ENCODE data around the gene XBP1.
"Not testable (repeated sequence)": the region's sequence is repeated elsewhere in the genome, so short reads cannot be mapped to it uniquely, and the experiment has no call there.

XBP1 gene

DNA sequence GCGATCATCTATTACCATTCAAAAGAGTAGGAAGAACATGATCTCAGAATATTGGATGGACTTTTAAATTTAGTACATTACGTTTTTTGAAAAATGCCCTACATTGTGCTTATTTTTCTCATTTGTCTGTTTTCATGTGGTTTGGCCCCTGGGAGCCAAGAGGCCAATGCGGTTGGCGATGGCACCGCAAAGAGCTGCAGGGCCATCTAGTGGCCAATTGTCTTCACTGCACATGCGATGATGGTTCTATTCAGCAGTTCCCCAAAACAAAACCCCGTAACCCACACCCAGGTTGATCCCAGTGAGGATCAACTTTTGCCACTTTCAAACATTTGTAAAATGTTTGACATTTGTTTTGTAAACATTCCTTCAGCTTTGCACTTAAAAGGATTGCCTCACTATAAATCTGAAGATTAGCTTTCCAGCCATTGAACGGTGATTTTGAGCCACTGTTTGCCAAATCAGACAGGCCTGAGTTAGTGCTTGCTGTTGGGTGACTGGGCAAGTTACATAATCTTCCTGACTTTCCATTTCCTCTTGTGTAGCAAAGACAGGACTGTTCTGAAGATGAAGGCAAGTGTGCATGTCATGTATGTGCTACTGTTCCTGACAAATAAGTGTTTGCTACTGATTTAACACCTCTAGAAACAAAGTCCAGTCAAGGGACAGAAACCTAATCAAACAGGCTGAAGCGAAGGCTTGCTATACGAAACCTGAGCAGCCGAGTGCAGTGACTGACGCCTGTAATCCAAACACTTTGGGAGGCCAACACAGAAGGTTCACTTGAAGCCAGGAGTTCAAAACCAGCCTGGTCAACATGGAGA is 29.2 kb upstream of the XBP1 start:
- TF ChIP-seq, protein P1, sequence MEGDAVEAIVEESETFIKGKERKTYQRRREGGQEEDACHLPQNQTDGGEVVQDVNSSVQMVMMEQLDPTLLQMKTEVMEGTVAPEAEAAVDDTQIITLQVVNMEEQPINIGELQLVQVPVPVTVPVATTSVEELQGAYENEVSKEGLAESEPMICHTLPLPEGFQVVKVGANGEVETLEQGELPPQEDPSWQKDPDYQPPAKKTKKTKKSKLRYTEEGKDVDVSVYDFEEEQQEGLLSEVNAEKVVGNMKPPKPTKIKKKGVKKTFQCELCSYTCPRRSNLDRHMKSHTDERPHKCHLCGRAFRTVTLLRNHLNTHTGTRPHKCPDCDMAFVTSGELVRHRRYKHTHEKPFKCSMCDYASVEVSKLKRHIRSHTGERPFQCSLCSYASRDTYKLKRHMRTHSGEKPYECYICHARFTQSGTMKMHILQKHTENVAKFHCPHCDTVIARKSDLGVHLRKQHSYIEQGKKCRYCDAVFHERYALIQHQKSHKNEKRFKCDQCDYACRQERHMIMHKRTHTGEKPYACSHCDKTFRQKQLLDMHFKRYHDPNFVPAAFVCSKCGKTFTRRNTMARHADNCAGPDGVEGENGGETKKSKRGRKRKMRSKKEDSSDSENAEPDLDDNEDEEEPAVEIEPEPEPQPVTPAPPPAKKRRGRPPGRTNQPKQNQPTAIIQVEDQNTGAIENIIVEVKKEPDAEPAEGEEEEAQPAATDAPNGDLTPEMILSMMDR (IDR thresholded peaks at IDR 0.05; ENCODE audit: borderline replicate concordance, control extremely low read depth, extremely low read depth, insufficient read depth, missing control alignments), result peak; percentile 94
- peak; percentile 80 for DNase-seq (ENCODE audit: low spot score)
- in situ Hi-C loops (cut with MboI; ENCODE audit: low sequenced_read_pairs, unreplicated experiment), result loop anchor here (5.0 to 25.0 kb wide), 2 partner anchors 227 to 792 kb away; no protein-coding TSS in a partner anchor

DNA sequence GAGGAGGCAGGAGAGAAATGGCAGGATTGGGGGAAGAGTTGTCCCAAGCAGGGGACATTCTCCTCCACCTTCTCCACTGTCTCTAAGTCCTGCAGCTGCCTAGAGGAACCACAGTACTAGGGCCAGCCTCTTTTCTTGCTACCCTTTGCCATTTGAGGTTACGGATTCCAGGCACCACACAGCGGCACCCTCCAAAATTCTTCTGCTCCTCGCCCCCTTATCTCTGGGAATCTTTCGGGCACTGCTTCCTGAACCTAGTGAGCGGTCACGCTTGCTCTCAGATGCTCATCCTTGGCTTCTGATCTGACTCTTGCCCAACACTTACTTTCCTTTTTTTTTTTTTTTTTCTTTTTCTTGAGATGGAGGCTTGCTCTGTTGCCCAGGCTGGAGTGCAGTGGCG is 26.6 kb upstream of the XBP1 start:
- in situ Hi-C loops (cut with MboI; ENCODE audit: low sequenced_read_pairs, unreplicated experiment), result loop anchor here (5.0 to 25.0 kb wide), 2 partner anchors 225 to 790 kb away; no protein-coding TSS in a partner anchor
- TF ChIP-seq, protein P1 (IDR thresholded peaks at IDR 0.05; ENCODE audit: borderline replicate concordance, control extremely low read depth, extremely low read depth, insufficient read depth, missing control alignments), result no peak
- DNase-seq (ENCODE audit: low spot score), result no peak

DNA sequence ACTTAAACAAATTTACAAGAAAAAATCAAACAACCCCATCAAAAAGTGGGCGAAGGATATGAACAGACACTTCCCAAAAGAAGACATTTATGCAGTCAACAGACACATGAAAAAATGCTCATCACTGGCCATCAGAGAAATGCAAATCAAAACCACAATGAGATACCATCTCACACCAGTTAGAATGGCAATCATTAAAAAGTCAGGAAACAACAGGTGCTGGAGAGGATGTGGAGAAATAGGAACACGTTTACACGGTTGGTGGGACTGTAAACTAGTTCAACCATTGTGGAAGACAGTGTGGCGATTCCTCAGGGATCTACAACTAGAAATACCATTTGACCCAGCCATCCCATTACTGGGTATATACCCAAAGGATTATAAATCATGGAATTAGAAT is 26.1 kb upstream of the XBP1 start:
- in situ Hi-C loops (cut with MboI; ENCODE audit: low sequenced_read_pairs, unreplicated experiment), result loop anchor here (5.0 to 25.0 kb wide), 2 partner anchors 224 to 789 kb away; no protein-coding TSS in a partner anchor
- not testable (repeated sequence) for DNase-seq (ENCODE audit: low spot score)

DNA sequence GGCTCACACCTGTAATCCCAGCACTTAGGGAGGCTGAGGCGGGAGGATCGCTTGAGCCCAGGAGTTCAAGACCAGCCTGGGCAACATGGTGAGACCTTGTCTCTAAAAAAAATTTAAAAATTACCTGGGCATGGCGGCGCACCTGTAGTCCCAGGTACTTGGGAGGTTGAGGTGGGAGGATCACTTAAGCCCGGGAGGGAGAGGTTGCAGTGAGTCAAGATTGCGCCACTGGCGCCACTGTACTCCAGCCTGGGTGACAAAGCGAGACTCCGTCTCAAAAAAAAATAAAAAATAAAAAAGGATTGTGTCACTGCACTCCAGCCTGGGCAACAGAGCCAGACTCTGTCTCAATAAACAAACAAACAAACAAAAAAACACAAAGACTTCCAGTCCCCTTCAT is 24.1 kb upstream of the XBP1 start:
- in situ Hi-C loops (cut with MboI; ENCODE audit: low sequenced_read_pairs, unreplicated experiment), result loop anchor here (25.0 kb wide), 1 partner anchor 937 kb away; no protein-coding TSS in a partner anchor
- not testable (repeated sequence) for DNase-seq (ENCODE audit: low spot score)

DNA sequence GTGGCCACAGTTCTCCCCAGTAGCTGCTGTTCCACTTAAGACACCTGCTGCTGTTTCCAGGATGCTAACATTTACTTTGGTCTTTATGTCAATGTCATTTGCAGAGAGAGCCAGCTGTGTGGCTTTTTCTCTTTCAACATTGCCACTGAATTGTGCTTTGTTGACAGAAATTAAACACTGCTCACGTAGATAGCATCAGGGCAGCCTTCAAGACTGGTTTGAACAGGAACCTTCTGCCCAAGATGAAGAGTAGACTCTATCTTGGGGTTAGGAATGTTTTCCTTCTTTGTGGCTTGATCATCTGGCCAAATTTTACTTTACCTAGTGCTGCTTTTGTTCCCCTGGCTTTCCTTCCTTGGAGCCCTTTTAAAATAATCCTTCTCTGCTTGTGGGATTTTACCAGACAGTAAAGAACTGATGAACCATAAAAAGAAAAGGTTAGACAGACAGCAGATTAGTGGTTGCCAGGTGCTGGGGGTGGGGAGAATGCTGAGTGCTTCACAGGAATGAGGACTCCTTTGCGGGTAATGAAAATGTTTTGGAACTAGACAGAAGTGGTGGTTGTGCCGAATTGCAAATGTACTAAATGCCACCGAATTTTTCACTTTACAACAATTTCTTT is 22.7 kb upstream of the XBP1 start:
- no peak for DNase-seq (ENCODE audit: low spot score)
- TF ChIP-seq, protein P1 (IDR thresholded peaks at IDR 0.05; ENCODE audit: borderline replicate concordance, control extremely low read depth, extremely low read depth, insufficient read depth, missing control alignments), result no peak
- in situ Hi-C loops (cut with MboI; ENCODE audit: low sequenced_read_pairs, unreplicated experiment), result loop anchor here (25.0 kb wide), 1 partner anchor 936 kb away; no protein-coding TSS in a partner anchor

DNA sequence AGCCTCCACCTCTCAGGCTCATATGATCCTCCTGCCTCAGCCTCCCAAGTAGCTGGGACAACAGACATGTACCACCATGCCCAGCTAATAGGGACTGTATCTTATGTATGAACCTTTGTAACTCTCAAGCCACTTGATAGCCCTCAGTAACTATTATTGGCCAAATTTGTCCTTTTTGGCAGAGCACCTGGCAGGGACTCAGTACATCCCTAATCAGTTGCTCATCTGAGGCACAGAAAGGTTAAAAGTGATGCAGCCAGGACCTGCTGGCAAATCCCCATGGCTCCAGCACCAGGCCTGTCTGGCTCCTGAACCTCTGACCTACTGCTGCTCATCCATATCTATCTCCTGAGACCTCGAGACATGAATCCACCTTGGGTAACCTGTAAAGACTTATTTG is 21.1 kb upstream of the XBP1 start:
- in situ Hi-C loops (cut with MboI; ENCODE audit: low sequenced_read_pairs, unreplicated experiment), result loop anchor here (25.0 kb wide), 1 partner anchor 934 kb away; no protein-coding TSS in a partner anchor
- DNase-seq (ENCODE audit: low spot score), result no peak
- TF ChIP-seq, protein P1 (IDR thresholded peaks at IDR 0.05; ENCODE audit: borderline replicate concordance, control extremely low read depth, extremely low read depth, insufficient read depth, missing control alignments), result no peak

DNA sequence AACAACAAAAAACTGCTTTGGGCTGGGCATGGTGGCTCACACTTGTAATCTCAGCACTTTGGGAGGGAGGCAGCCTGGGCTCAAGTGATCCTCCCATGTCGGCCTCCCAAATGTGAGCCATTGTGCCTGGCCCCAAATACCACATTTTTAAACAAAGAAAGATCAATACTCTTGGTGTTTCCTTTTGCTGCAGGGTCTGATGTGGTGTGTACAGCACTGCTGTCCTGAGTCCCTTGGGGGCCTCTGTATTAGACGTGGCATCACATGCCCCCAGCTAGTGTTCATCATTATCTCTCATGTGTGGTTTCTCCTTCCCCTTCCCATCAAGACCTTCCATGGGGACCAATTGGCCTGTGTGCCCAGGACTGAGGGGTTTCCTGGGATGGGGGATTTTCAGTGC is 20.5 kb upstream of the XBP1 start:
- no peak for DNase-seq (ENCODE audit: low spot score)
- in situ Hi-C loops (cut with MboI; ENCODE audit: low sequenced_read_pairs, unreplicated experiment), result loop anchor here (25.0 kb wide), 1 partner anchor 934 kb away; no protein-coding TSS in a partner anchor
- TF ChIP-seq, protein P1 (IDR thresholded peaks at IDR 0.05; ENCODE audit: borderline replicate concordance, control extremely low read depth, extremely low read depth, insufficient read depth, missing control alignments), result no peak
